Measurements from ENCODE around the gene BIRC6. TPM values are rescaled to one million over a fixed set of nuclear protein-coding genes. Genes with fewer than 3 reads are reported as not detected.

BIRC6 gene
- total RNA-seq, 1 donor from 2014 or later = 82.4 TPM

- Mint-ChIP-seq H3K36me3 (peaks cover 26% of the 10 kb centered on the region), H3K4me1 (ENCODE audit: unreplicated experiment) (peaks cover under 1% of the 10 kb centered on the region), H3K9me3 (no peaks in the 10 kb centered on the region), H3K4me3 (no peak overlapping the region), H3K27ac (no peak overlapping the region), H3K27me3 (no peaks in the 10 kb centered on the region)
- no peak for DNase-seq (ENCODE audit: extremely low spot score, unreplicated experiment)
- TF ChIP-seq CTCF (conservative IDR thresholded peaks at IDR 0.05) = no peak
Measured at GRCh38 chr2:32384529-32384928, 27.7 kb downstream of the BIRC6 start.

- DNase-seq (ENCODE audit: extremely low spot score, unreplicated experiment) = no peak
- no peaks in the 10 kb centered on the region for H3K9me3 Mint-ChIP-seq
- no peak overlapping the region for H3K27ac Mint-ChIP-seq
- H3K36me3 Mint-ChIP-seq = peaks cover 24% of the 10 kb centered on the region
- no peak for TF ChIP-seq CTCF (conservative IDR thresholded peaks at IDR 0.05)
- H3K27me3 Mint-ChIP-seq = no peaks in the 10 kb centered on the region
- H3K4me1 Mint-ChIP-seq (ENCODE audit: unreplicated experiment) = no peaks in the 10 kb centered on the region
- H3K4me3 Mint-ChIP-seq = no peak overlapping the region
Measured at GRCh38 chr2:32386739-32387138, 29.9 kb downstream of the BIRC6 start.

DNA sequence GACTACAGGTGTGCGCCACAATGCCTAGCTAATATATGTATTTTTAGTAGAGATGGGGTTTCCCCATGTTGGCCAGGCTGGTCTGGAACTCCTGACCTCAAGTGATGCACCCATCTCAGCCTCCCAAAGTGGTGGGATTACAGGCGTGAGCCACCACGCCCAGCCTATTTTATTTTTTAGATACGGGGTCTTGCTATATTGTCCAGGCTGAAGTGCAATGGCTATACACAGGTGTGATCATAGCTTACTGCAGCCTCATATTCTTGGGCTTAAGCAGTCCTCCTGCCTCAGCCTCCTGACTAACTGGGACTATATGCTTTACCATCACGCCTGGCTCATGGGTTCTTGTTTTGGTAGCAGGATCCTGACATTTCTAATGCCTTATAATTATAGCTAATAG lies 42.4 kb downstream of the BIRC6 start:
- Mint-ChIP-seq H3K9me3 (no peaks in the 10 kb centered on the region), H3K4me3 (no peak overlapping the region), H3K36me3 (peaks cover 20% of the 10 kb centered on the region), H3K27me3 (no peaks in the 10 kb centered on the region), H3K4me1 (ENCODE audit: unreplicated experiment) (no peaks in the 10 kb centered on the region), H3K27ac (no peak overlapping the region)
- TF ChIP-seq CTCF (conservative IDR thresholded peaks at IDR 0.05) = no peak
- no peak for DNase-seq (ENCODE audit: extremely low spot score, unreplicated experiment)

DNA sequence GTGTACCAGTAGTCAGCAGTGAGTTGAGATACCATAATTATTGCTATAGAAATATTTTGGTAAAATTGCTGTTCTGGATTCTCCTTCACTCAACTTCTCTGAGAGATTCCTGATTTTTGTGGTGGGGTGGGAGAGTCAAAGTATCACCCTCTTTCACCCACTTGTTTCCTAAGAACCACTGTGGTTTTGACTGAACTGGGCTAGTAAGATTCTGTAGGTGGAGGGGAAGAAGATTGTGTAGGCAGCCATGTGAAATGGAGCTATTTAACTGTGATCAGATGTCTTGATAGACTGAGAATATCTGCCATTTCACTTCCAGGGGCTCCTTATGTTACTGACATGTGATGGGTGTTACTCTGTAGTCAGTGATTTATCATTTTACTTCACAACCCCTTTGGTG lies 45.3 kb downstream of the BIRC6 start:
- H3K4me1 Mint-ChIP-seq (ENCODE audit: unreplicated experiment) = no peaks in the 10 kb centered on the region
- no peak overlapping the region for H3K27ac Mint-ChIP-seq
- peaks cover 10% of the 10 kb centered on the region for H3K36me3 Mint-ChIP-seq
- H3K4me3 Mint-ChIP-seq = no peak overlapping the region
- no peak for TF ChIP-seq CTCF (conservative IDR thresholded peaks at IDR 0.05)
- no peaks in the 10 kb centered on the region for H3K9me3 Mint-ChIP-seq
- DNase-seq (ENCODE audit: extremely low spot score, unreplicated experiment) = no peak
- H3K27me3 Mint-ChIP-seq = no peaks in the 10 kb centered on the region

DNA sequence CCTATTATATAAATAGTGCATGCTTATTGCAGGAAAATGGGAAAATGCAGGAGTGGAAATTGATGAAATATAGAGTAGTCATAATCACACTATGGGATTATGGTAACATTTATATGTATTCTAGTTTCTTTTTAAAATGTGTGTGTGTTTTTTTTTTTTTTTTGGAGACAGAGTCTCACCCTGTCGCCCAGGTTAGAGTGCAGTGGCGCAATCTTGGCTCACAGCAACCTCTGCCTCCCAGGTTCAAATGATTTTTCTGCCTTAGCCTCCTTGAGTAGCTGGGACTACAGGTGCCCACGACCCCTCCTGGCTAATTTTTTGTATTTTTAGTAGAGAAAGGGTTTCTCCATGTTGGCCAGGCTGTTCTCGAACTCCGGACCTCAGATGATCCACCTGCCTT lies 47.0 kb downstream of the BIRC6 start:
- no peaks in the 10 kb centered on the region for H3K9me3 Mint-ChIP-seq
- no peaks in the 10 kb centered on the region for H3K27me3 Mint-ChIP-seq
- peaks cover 12% of the 10 kb centered on the region for H3K36me3 Mint-ChIP-seq
- H3K4me3 Mint-ChIP-seq = no peak overlapping the region
- no peak overlapping the region for H3K27ac Mint-ChIP-seq
- DNase-seq (ENCODE audit: extremely low spot score, unreplicated experiment) = no peak
- no peaks in the 10 kb centered on the region for H3K4me1 Mint-ChIP-seq (ENCODE audit: unreplicated experiment)
- no peak for TF ChIP-seq CTCF (conservative IDR thresholded peaks at IDR 0.05)

GRCh38 chr2:32404691-32405090 lies 47.9 kb downstream of the BIRC6 start:
- TF ChIP-seq CTCF (conservative IDR thresholded peaks at IDR 0.05) = no peak
- peaks cover 17% of the 10 kb centered on the region for H3K36me3 Mint-ChIP-seq
- no peaks in the 10 kb centered on the region for H3K9me3 Mint-ChIP-seq
- H3K4me3 Mint-ChIP-seq = no peak overlapping the region
- H3K4me1 Mint-ChIP-seq (ENCODE audit: unreplicated experiment) = no peaks in the 10 kb centered on the region
- H3K27ac Mint-ChIP-seq = no peak overlapping the region
- H3K27me3 Mint-ChIP-seq = no peaks in the 10 kb centered on the region
- DNase-seq (ENCODE audit: extremely low spot score, unreplicated experiment) = no peak
